HCT116 (cell line): Measurements from ENCODE around the gene NPFF. TPM values are rescaled to one million over a fixed set of nuclear protein-coding genes. Genes with fewer than 3 reads are reported as not detected.

Source experiments
- ATAC-seq: fragments of 200-7000 bp; cut with Tn5 transposase; 2 replicates; pipeline ENCODE4 v1.9.1; 2020; ENCODE audit warnings: mild to moderate bottlenecking, moderate library complexity
- BruUV-seq: library from RNA; stranded (reverse); fragments of 400-500 nt; replicated peaks from 2 replicates; lab custom pipeline; 2021; lab: Mats Ljungman, UMichigan
- CTCF ChIA-PET: fragments of 300-600 bp; sonication (Branson Sonifier 250); formaldehyde crosslinking; loops from one replicate; lab custom pipeline; 2021; ENCODE audit warnings: antibody characterized with exemption; lab: Charles Lee
- POLR2A ChIA-PET: fragments of 300-600, 350-600 bp; sonication (Branson Sonifier 250); formaldehyde crosslinking; loops from one replicate; lab custom pipeline; 2021; ENCODE audit warnings: antibody characterized with exemption; lab: Charles Lee
- RAD21 ChIA-PET, 2 experiments: fragments of 300-600 bp; sonication (Branson Sonifier 250); formaldehyde crosslinking; loops; one replicate each; lab custom pipeline; 2023; ENCODE audit warnings: low total read pairs in 2 of 2; ENCODE audit not compliant: uncharacterized antibody in 2 of 2, unreplicated experiment in 2 of 2, low non-redundant PET in 1 of 2; lab: Charles Lee
- DNase-seq: peaks from one replicate; pipeline ENCODE4 v3.0.0-alpha.2; 2010; ENCODE audit warnings: low read depth, low spot score
- H2AFZ ChIP-seq: fragments of 200-600 bp; shearing (Covaris generic), sonication (generic); 2 replicates; pipeline ENCODE4 v1.6.1; 2017; ENCODE audit warnings: low read depth, mixed run types, mixed read lengths, antibody characterized with exemption, low read length; ENCODE audit not compliant: poor library complexity, severe bottlenecking
- H3K27ac ChIP-seq: 2 replicates; pipeline ENCODE4 v1.5.1; 2012; ENCODE audit warnings: low read depth, low read length
- H3K27me3 ChIP-seq: fragments of 200-600 bp; sonication (generic); 2 replicates; pipeline ENCODE4 v1.6.1; 2016; ENCODE audit warnings: mixed run types, low read length, mixed read lengths; ENCODE audit not compliant: insufficient read depth
- H3K36me3 ChIP-seq, 2 experiments: fragments of 200-500 bp in 1 of 2; fragments of 200-600 bp in 1 of 2; sonication (Bioruptor generic) in 1 of 2; sonication (generic) in 1 of 2; 2 replicates each; pipeline versions ENCODE4 v1.5.1 to v1.6.1; 2014 to 2016; ENCODE audit warnings: low read length in 2 of 2, inconsistent platforms in 1 of 2, mixed read lengths in 1 of 2, mixed run types in 1 of 2; ENCODE audit not compliant: insufficient read depth in 2 of 2, control insufficient read depth in 1 of 2
- H3K4me1 ChIP-seq, 2 experiments: fragments of 200-600 bp in 1 of 2; sonication (generic) in 1 of 2; 2 replicates each; pipeline versions ENCODE4 v1.5.1 to v1.6.1; 2012 to 2017; ENCODE audit warnings: low read length in 2 of 2, inconsistent platforms in 1 of 2, mild to moderate bottlenecking in 1 of 2, mixed read lengths in 1 of 2, mixed run types in 1 of 2, moderate library complexity in 1 of 2; ENCODE audit not compliant: insufficient read depth in 2 of 2, control insufficient read depth in 1 of 2
- H3K4me2 ChIP-seq: fragments of 200-600 bp; sonication (generic); 2 replicates; pipeline ENCODE4 v1.6.1; 2017; ENCODE audit warnings: mixed run types, low read length, mixed read lengths
- H3K4me3 ChIP-seq, 2 experiments: fragments of 200-600 bp in 1 of 2; sonication (generic) in 1 of 2; replicated peaks in 1 of 2; 2 replicates each; pipeline ENCODE4 v1.5.1; 2011 to 2016; ENCODE audit warnings: low read length in 2 of 2, control low read depth in 1 of 2, low read depth in 1 of 2, mild to moderate bottlenecking in 1 of 2, mixed read lengths in 1 of 2, mixed run types in 1 of 2
- H3K79me2 ChIP-seq: fragments of 200-600 bp; sonication (generic); 2 replicates; pipeline ENCODE4 v1.6.1; 2017; ENCODE audit warnings: mild to moderate bottlenecking, mixed run types, low read length, moderate library complexity, mixed read lengths; ENCODE audit not compliant: insufficient read depth
- H3K9ac ChIP-seq: fragments of 200-600 bp; sonication (generic); 2 replicates; pipeline ENCODE4 v1.6.1; 2016; ENCODE audit warnings: low read length, mixed read lengths
- H3K9me2 ChIP-seq: fragments of 200-600 bp; sonication (generic), shearing (Covaris generic); 2 replicates; pipeline ENCODE4 v1.6.1; 2017; ENCODE audit warnings: mixed run types, mild to moderate bottlenecking, moderate library complexity; ENCODE audit not compliant: insufficient read depth
- H3K9me3 ChIP-seq, 2 experiments: fragments of 200-500 bp in 1 of 2; fragments of 200-600 bp in 1 of 2; sonication (Bioruptor generic) in 1 of 2; sonication (generic) in 1 of 2; 2 replicates each; pipeline ENCODE4 v1.6.1; 2014 to 2017; ENCODE audit warnings: low read length in 2 of 2, mixed read lengths in 2 of 2, inconsistent platforms in 1 of 2, low read depth in 1 of 2, mild to moderate bottlenecking in 1 of 2, mixed run types in 1 of 2, moderate library complexity in 1 of 2; ENCODE audit not compliant: control insufficient read depth in 1 of 2, insufficient read depth in 1 of 2
- H4K20me1 ChIP-seq: fragments of 200-600 bp; sonication (generic), shearing (Covaris generic); 2 replicates; pipeline ENCODE4 v1.6.1; 2017; ENCODE audit warnings: mixed run types, mild to moderate bottlenecking, moderate library complexity; ENCODE audit not compliant: insufficient read depth
- ATF3 ChIP-seq: IDR thresholded peaks from 2 replicates; pipeline ENCODE4 v1.6.1; 2012
- CTCF ChIP-seq, 3 experiments: fragments of 200-600 bp in 1 of 3; sonication (generic) in 1 of 3; IDR thresholded peaks in 2 of 3; conservative IDR thresholded peaks in 1 of 3; 2 replicates each; pipeline ENCODE4 v1.5.1; 2012 to 2017; ENCODE audit warnings: low read depth in 2 of 3, low read length in 2 of 3, antibody characterized with exemption in 1 of 3, borderline replicate concordance in 1 of 3, control low read depth in 1 of 3, mild to moderate bottlenecking in 1 of 3, mixed read lengths in 1 of 3, mixed run types in 1 of 3, moderate library complexity in 1 of 3; ENCODE audit not compliant: insufficient read depth in 1 of 3
- EGR1 ChIP-seq: IDR thresholded peaks from 2 replicates; pipeline ENCODE4 v1.6.1; 2012; ENCODE audit warnings: low read depth
- ELF1 ChIP-seq: IDR thresholded peaks from 2 replicates; pipeline ENCODE4 v1.6.1; 2012; ENCODE audit warnings: low read depth, borderline replicate concordance
- EZH2 ChIP-seq: fragments of 200-600 bp; sonication (generic); IDR thresholded peaks from 2 replicates; pipeline ENCODE4 v1.6.1; 2017; ENCODE audit warnings: antibody characterized with exemption, mixed run types
- JUND ChIP-seq: IDR thresholded peaks from 2 replicates; pipeline ENCODE4 v1.6.1; 2012
- MAX ChIP-seq: IDR thresholded peaks from 2 replicates; pipeline ENCODE4 v1.6.1; 2012
- POLR2AphosphoS5 ChIP-seq: IDR thresholded peaks from 2 replicates; pipeline ENCODE4 v1.6.1; 2011; ENCODE audit warnings: mild to moderate bottlenecking, low read depth, low read length, moderate library complexity
- SIN3A ChIP-seq: IDR thresholded peaks from 2 replicates; pipeline ENCODE4 v1.6.1; 2012; ENCODE audit warnings: low read depth
- SP1 ChIP-seq: IDR thresholded peaks from 2 replicates; pipeline ENCODE4 v1.6.1; 2012; ENCODE audit warnings: low read depth
- TCF7L2 ChIP-seq: IDR thresholded peaks from 2 replicates; pipeline ENCODE4 v1.7.0; 2011; ENCODE audit warnings: borderline replicate concordance, inconsistent platforms; ENCODE audit not compliant: insufficient read depth, insufficient read length; ENCODE audit errors: extremely low read depth
- YY1 ChIP-seq: IDR thresholded peaks from 2 replicates; pipeline ENCODE4 v1.6.1; 2011; ENCODE audit warnings: low read length, low read depth, moderate library complexity, mild to moderate bottlenecking; ENCODE audit not compliant: insufficient replicate concordance; ENCODE audit errors: extremely low read depth
- ZFX ChIP-seq: fragments of 450-650 bp; IDR thresholded peaks from 2 replicates; pipeline ENCODE4 v1.6.1; 2017
- intact Hi-C: fragments of 100-400 bp; cut with micrococcal nuclease; formaldehyde crosslinking; loops from 2 replicates; pipeline ENCODE4 v1.10.0; 2022
- total RNA-seq: library from RNA; stranded (reverse); gene quantifications from one replicate; pipeline ENCODE4 v1.2.1, GENCODE V29; 2021; ENCODE audit not compliant: unreplicated experiment

The NPFF gene
- total RNA-seq, 1 experiment from 2014 or later = not detected

DNA sequence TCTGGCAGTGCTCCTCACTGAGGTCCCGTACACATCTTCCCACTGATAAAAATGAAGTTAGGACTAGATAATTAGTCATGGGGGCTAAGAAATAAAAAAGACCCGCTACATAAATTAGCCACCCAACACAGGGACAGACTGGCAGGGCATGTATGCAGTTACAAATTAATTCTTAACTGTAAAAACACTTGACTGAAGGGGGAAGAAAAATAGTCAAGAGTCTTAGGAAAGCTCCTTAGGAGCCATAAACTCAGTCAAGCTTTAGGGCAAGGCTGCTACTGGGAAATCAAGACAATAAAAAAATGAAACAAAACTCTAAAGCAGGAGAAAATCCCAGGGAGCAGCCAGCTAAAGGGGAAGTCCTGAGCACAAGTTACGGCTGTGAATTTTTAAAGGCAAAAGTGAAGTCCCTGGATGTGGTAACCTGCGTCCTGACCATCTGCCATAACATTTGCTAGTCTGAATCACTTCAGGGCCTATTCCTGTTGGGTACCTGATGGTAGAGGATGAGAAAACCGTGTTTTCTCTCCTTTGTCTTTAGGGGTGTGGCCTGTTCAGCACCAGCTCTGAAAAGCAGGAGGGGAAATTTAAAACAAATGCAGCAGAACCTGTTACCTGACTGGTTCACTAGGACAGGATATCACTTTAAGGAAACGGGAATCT, 7.5 kb upstream of the NPFF start:
- H3K9me2 ChIP-seq = no peaks in the 10 kb centered on the region
- H3K4me2 ChIP-seq = no peak overlapping the region
- no peak overlapping the region for H3K4me3 ChIP-seq
- ChIA-PET RAD21 (no interaction called here), CTCF (interaction anchor here (1.0 kb wide), 1 partner anchor 28 kb away, joined by 3 read pairs; no protein-coding TSS in a partner anchor), POLR2A (no interaction called here)
- no peak overlapping the region for H3K9ac ChIP-seq
- DNase-seq = no peak
- H3K27ac ChIP-seq = no peak overlapping the region
- H3K36me3 ChIP-seq = peaks cover 16% of the 10 kb centered on the region in 2 experiments; a peak in 3 of 4 replicates
- ATAC-seq = no peak
- no TSS peak for BruUV-seq
- H4K20me1 ChIP-seq = no peaks in the 10 kb centered on the region
- no peaks in the 10 kb centered on the region for H3K9me3 ChIP-seq
- no peaks in the 10 kb centered on the region for H3K27me3 ChIP-seq
- H3K4me1 ChIP-seq = no peaks in the 10 kb centered on the region
- no peaks in the 10 kb centered on the region for H3K79me2 ChIP-seq
- no peak for TF ChIP-seq SIN3A
- no peak for TF ChIP-seq ZFX
- no peak for TF ChIP-seq ATF3
- no peak for TF ChIP-seq JUND
- TF ChIP-seq TCF7L2 = no peak
- no peak for TF ChIP-seq SP1
- no peak overlapping the region for H2AFZ ChIP-seq
- intact Hi-C loops = no loop called here

DNA sequence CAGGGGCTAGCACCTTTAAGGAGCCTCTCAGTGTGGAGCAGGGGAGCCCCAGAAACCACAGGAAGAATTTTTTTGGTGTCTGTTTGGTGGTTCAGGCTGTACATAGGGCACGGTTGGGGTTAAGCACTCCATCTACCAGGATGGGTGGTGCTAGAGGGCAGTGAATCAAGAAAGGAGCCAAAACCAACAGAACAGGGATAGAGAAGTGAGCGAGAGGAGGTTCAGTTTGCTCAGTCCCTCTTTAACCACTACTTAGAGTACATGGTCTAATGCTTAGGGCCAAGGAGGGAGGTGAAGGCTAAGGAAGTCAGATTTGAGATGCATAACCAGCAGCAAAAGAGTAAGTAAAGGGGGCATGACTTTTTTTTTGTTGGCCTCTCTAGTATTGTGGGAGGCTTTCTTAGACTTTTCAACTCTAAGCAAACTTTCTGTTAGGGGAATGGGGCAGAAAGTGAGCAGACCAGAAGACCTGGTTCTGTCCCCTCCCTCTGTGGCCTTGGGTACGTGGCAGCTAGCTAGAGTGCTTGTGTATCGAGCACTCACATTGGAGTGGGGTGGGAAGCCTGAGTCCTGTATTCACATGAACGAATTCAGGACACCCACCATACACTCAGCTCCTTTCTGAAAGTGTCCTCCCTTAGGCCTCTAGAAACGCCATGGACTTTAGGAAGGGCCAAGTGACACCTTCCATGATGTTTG, 6.6 kb upstream of the NPFF start:
- Histone ChIP-seq H3K9me2 (no peaks in the 10 kb centered on the region), H2AFZ (no peak overlapping the region), H3K27ac (no peak overlapping the region), H3K4me2 (no peak overlapping the region), H3K27me3 (no peaks in the 10 kb centered on the region), H3K79me2 (no peaks in the 10 kb centered on the region), H3K36me3 (peaks cover 14 to 16% of the 10 kb centered on the region in 2 experiments; a peak in 3 of 4 replicates), H3K9ac (no peak overlapping the region), H4K20me1 (no peaks in the 10 kb centered on the region), H3K4me1 (peaks cover 0 to 1% of the 10 kb centered on the region in 2 experiments; a peak in 1 of 4 replicates), H3K9me3 (no peaks in the 10 kb centered on the region), H3K4me3 (no peak overlapping the region)
- no peak for DNase-seq
- ATAC-seq = no peak
- intact Hi-C loops = no loop called here
- CTCF ChIA-PET = no interaction called here
- BruUV-seq = no TSS peak
- POLR2A ChIA-PET = no interaction called here
- RAD21 ChIA-PET = no interaction called here
- TF ChIP-seq MAX (no peak), TCF7L2 (no peak), ATF3 (no peak), POLR2AphosphoS5 (no peak), ELF1 (no peak), EGR1 (no peak), ZFX (no peak), CTCF (IDR thresholded peaks at IDR 0.05 in 2 of 3, conservative IDR thresholded peaks at IDR 0.05 in 1 of 3; ENCODE audit: borderline replicate concordance in 1 of 3, insufficient read depth in 1 of 3, low read depth in 2 of 3, low read length in 2 of 3) (no peak), YY1 (no peak), EZH2 (no peak)
